Erythroblast (primary cell): ENCODE results near the gene CCL5.

Source experiments
- GATA1 ChIP-seq: IDR thresholded peaks from 2 replicates; pipeline ENCODE4 v1.6.1; 2011; ENCODE audit warnings: low read depth, mild to moderate bottlenecking, control low read depth, low read length, moderate library complexity
- POLR2A ChIP-seq: IDR thresholded peaks from 2 replicates; pipeline ENCODE4 v1.6.1; 2011; ENCODE audit warnings: mild to moderate bottlenecking, low read length

DNA sequence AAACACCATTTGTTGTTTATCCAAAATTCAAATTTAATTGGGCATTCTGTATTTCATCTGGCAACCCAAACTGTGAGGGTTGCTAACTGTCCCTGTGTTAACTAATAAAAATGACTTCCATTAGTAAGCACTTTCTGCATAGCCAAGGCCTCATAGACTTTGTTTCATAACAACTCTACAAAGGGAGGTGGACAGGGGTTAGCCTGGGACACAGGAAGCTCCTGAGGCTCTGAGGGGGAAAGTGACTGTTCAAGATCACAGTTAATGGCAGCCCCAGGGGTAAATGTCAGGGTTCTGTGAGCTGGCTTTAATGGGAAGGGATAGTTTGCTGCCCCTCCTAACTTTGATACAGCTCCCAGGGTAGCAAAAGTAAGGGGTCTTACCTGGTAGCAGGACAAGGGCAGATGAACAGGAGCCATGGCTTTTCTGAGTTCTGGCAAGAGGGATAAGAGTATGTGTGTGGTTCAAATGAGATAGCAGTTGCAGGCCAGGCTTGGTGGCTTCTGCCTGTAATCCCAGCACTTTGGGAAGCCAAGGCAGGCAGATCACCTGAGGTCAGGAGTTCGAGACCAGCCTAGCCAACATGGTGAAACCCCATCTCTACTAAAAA lies 13.7 kb downstream of the CCL5 start:
- TF ChIP-seq POLR2A, result no peak
- no peak for TF ChIP-seq GATA1
